ENCODE measurements around the gene PICK1.

The PICK1 gene

GRCh38 chr22:38083931-38084631, 26.9 kb downstream of the PICK1 start, which contains the start of gene SLC16A8:
Gene SLC16A8, minus strand, starts transcription at chr22:38084184. Its CDS starts 1,311 bp downstream, at chr22:38082873.
- no peak for DNase-seq (ENCODE audit: low read depth)
- no peak within 1 kb of the TSS for H3K4me3 ChIP-seq (ENCODE audit: low read depth, low read length)

- no peak for DNase-seq (ENCODE audit: low read depth)
- H3K4me3 ChIP-seq (ENCODE audit: low read depth, low read length) = no peak overlapping the region
These were observed 27.9 kb downstream of the PICK1 start for GRCh38 chr22:38085056-38085455.

- no peak for DNase-seq (ENCODE audit: low read depth)
- no peak overlapping the region for H3K4me3 ChIP-seq (ENCODE audit: low read depth, low read length)
These were observed 28.3 kb downstream of the PICK1 start for GRCh38 chr22:38085501-38085900.

GRCh38 chr22:38086001-38086845, 29.0 kb downstream of the PICK1 start:
- no peak for DNase-seq (ENCODE audit: low read depth)

GRCh38 chr22:38086942-38087341, 29.7 kb downstream of the PICK1 start:
- DNase-seq (ENCODE audit: low read depth) = no peak
- no peak overlapping the region for H3K4me3 ChIP-seq (ENCODE audit: low read depth, low read length)

More at GRCh38 chr22:38086001-38086845, 29.0 kb downstream of the PICK1 start:
- no peak overlapping the region for H3K4me3 ChIP-seq (ENCODE audit: low read depth, low read length)

GRCh38 chr22:38087855-38088254, 30.7 kb downstream of the PICK1 start:
- H3K4me3 ChIP-seq (ENCODE audit: low read depth, low read length) = no peak overlapping the region
- no peak for DNase-seq (ENCODE audit: low read depth)

- DNase-seq (ENCODE audit: low read depth) = no peak
- H3K4me3 ChIP-seq (ENCODE audit: low read depth, low read length) = peak overlapping the region; percentile 30
These were observed 31.6 kb downstream of the PICK1 start for GRCh38 chr22:38088629-38089473.

GRCh38 chr22:38089474-38089851, 32.3 kb downstream of the PICK1 start:
- H3K4me3 ChIP-seq (ENCODE audit: low read depth, low read length) = no peak overlapping the region
- no peak for DNase-seq (ENCODE audit: low read depth)

- H3K4me3 ChIP-seq (ENCODE audit: low read depth, low read length) = no peak overlapping the region
These were observed 39.9 kb downstream of the PICK1 start for GRCh38 chr22:38097058-38097457.

GRCh38 chr22:38097557-38098409, 40.6 kb downstream of the PICK1 start:
- H3K4me3 ChIP-seq (ENCODE audit: low read depth, low read length) = no peak overlapping the region
- DNase-seq (ENCODE audit: low read depth) = no peak

More at GRCh38 chr22:38097058-38097457, 39.9 kb downstream of the PICK1 start:
- no peak for DNase-seq (ENCODE audit: low read depth)

- DNase-seq (ENCODE audit: low read depth) = no peak
- H3K4me3 ChIP-seq (ENCODE audit: low read depth, low read length) = no peak overlapping the region
These were observed 41.4 kb downstream of the PICK1 start for GRCh38 chr22:38098410-38099249.

GRCh38 chr22:38103641-38104040, 46.4 kb downstream of the PICK1 start:
- no peak for DNase-seq (ENCODE audit: low read depth)
- H3K4me3 ChIP-seq (ENCODE audit: low read depth, low read length) = no peak overlapping the region

GRCh38 chr22:38104084-38104483, 46.9 kb downstream of the PICK1 start:
- no peak for DNase-seq (ENCODE audit: low read depth)
- H3K4me3 ChIP-seq (ENCODE audit: low read depth, low read length) = no peak overlapping the region

GRCh38 chr22:38106814-38107578, 49.8 kb downstream of the PICK1 start:
- no peak overlapping the region for H3K4me3 ChIP-seq (ENCODE audit: low read depth, low read length)
- no peak for DNase-seq (ENCODE audit: low read depth)

GRCh38 chr22:38107692-38108515, 50.7 kb downstream of the PICK1 start:
- no peak overlapping the region for H3K4me3 ChIP-seq (ENCODE audit: low read depth, low read length)
- no peak for DNase-seq (ENCODE audit: low read depth)

- H3K4me3 ChIP-seq (ENCODE audit: low read depth, low read length) = no peak overlapping the region
- no peak for DNase-seq (ENCODE audit: low read depth)
These were observed 51.5 kb downstream of the PICK1 start for GRCh38 chr22:38108561-38109319.

Measured in skeletal muscle cell (primary cell).